RPMI8226 (cell line): ENCODE measurements around the gene PREX1.

ENCODE experiments used
- DNase-seq: peaks from one replicate; pipeline ENCODE4 v3.0.0-alpha.2; 2015

The PREX1 gene

DNA sequence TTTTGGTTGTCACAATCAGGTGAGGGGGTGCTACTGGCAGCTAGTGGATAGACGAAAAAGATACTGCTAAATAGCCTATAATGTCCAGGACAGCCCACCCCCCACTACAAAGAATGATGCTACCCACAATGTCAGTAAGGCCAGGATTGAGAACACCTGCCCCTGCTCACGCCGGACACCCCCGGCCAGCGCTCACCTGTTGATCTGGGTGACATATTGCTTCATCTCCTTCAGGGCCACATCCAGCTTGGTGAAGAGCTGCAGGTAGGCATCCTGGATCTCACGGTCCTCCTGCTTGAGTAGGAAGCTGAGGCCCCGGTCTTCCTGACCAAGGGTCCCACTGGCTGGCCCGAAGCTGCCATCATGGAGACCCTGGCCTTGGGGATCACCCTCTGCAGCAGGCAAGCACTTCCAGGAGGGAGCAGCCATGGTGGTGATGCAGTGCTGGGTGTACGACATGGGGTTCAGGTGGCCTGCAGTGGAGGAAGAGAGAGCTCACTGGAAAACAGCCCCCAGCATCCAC is 178.6 kb downstream of the PREX1 start:
- DNase-seq, result no peak

DNA sequence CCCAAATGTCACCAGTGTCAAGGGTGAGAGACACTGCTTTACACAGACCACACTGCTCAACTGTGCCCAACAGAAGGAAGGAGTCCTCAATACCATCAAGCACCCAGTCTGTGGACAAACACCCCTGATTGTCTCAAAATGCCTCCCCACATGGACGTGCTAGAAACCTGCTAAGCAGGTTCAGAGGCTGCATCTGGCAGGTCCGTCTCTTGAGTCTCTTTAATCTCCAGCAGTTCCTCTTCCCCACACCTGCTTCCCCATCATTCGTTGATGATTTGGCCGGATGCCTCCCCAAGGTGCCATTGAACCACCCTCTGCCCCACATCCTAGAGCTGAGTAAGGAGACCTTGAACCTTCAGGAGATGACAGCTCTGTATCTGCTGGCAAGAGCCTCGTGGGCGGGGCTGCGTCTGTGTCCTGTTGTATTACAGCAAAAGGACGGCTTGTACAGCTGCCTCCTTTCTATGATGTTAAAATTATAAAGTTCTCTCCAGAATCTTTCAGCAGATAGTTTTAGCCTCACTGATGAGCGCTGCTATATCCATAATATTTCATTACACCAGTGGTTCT is 179.2 kb downstream of the PREX1 start:
- peak; percentile 28 for DNase-seq

DNA sequence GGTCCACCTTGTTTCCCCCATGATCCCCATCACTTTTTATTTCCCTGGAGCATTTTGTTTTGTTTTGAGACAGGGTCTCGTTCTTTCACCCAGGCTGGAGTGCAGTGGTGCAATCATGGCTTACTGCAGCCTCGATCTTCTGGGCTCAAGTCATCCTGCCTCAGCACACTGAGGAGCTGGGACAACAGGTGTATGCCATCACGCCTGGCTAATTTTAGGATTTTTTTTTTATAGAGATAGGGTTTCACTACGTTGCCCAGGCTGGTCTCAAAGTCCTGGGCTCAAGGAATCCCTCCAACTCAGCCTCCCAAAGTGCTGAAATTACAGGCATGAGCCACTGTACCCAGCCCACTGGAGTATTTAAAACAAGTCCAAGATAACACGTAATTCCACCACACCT is 179.9 kb downstream of the PREX1 start:
- DNase-seq, result no peak

DNA sequence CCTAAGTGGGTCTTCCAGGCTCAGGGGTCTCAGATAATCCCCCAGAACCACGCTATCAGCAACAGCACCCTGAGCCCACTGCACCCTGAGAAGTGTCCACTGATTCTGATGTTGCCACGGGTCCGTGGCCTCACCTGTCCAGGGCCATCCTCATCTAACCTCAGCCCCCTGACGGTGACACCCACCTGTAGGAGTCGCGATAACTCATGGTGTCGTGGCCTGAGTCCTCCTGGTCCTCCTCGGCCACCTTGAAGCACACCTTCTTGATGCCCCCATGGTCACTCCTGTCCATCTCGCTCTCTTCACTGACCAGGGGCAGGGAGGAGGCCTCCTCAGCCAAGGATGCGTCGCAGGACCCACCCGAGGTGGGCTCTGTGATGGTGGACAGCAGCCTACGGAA is 182.1 kb downstream of the PREX1 start:
- DNase-seq, result no peak

DNA sequence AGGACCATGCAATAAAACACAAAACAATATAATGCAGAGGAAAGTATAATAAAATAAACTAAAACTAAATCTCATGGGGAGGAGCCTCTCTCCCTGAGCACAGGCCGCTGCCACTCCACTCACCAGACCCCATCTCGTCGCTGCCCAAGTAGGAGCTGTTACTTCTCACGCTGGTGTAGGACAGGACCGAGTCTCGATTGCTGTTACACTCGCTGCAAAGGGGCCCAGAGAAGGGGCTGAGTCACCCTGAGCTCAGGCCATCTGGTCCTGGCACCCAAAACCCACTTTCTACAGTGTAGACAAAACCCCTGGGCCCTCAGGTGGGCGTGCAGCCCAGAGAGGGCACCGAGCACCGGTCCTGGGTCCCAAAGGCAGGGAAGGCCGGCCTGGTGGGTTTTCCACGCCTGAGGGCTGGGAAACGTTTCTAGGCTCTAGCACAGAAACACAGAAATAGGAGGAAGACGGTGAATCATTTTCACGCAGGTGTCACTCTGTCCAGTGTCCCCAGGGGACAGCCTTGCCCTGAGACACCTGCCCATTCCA is 183.4 kb downstream of the PREX1 start:
- DNase-seq, result no peak

DNA sequence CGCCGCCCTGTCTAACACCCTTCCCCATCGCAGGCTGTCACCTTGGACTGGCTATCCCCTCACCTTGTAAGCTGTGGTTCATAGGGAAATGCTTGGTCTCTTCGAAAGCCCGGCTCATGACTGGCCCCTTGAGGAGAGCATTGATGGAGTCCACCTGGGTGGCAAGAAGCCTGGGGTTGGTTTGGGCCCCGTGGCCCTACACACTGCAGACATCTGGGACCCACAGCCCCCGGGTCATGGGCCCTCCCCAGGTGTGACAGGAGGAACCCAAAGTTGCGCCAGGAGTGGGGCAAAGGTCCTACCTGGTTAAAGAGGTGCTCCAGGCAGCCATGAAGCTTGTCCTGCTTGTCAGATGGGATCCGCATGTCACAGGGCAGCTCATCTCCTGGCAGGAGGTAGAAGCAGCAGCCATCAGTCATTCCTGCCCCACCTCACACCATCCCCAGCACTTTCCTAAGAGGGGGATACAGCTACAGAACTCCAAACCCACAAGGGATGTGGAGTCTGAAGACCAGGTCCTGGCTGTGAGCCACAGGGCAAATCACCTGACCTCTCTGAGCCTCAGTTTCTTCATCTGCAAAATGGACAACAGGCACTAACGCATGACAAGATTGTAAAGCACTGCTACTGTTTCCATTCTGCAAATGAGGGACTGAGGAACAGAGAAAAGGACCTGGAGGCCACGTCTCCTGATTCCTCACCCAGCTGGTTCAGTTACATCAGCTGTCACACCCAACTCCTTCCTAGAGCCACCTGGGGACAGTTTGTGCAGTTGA is 185.5 kb downstream of the PREX1 start:
- no peak for DNase-seq

DNA sequence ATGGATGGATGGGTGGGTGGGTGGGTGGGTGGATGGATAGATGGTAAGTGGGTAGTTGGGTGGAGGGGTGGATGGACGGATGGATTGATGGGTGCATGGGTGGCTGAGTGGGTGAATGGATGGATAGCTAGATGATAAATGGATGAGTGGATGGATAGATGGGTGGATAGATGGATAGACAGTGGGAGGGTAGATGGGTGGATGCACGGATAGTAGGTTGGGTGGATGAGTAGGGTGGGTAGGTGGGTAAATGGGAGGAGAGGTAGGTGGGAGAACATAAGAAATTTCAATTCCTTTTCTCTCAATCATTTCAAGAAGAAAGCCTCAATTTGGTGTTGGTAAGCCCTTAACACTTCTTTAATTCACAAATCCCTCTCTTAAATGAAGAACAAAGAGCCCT is 186.9 kb downstream of the PREX1 start:
- no peak for DNase-seq

DNA sequence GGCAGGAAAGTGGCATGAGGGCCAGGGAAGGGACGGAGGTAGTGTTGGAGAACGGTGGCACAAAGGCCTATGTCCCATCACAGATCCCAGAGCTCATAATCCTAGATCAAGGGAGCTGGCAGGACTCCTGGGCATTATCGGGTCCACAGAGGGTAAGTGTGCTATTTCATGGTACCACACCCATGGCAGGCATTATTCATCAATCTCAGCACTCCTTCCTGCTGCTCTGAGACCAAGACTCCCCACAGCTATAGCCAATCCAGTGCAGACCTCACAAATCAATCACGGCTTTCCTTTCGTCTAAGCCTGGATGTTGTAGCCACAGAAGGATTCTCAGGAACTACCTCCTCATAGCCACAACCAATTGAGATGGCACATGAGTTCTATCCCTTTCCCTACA is 187.9 kb downstream of the PREX1 start:
- no peak for DNase-seq

DNA sequence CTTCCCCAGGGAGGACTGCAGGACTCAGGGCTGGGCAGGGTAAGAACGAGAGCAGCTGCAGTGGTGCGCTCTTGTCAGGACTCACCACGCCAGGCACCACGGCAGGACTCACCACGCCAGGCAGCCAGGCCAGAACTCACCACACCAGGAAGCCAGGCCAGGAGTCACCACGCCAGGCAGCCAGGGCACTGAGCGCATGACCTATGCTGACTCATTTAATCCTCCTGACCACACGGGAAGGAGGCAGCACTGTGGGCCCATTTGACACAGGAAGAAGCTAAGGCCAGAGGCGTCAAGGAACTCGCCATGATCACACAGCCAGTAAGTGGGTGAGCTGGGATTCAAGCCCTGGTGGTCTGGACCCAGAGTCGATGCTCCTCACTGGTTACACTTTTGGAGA is 189.3 kb downstream of the PREX1 start:
- no peak for DNase-seq

DNA sequence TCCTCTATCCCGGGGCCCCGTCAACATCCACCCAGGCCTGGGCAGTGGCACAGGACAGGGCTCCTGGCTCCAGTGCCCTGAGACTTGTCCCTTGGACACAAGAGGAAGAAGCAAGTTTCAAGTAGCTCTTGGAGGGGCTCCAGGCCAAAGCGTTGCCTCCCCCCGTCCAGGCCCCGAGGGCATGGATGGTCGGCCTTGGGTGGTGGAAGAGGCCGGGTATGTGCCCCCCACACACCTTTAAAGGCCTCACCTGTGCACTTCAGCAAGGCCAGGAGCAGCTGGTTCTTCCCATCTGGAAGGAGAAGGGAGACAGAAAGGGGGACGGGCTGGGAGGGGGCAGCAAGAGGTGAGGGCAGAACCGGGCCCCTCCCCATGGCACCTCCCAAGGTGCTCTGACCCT is 190.3 kb downstream of the PREX1 start:
- no peak for DNase-seq

DNA sequence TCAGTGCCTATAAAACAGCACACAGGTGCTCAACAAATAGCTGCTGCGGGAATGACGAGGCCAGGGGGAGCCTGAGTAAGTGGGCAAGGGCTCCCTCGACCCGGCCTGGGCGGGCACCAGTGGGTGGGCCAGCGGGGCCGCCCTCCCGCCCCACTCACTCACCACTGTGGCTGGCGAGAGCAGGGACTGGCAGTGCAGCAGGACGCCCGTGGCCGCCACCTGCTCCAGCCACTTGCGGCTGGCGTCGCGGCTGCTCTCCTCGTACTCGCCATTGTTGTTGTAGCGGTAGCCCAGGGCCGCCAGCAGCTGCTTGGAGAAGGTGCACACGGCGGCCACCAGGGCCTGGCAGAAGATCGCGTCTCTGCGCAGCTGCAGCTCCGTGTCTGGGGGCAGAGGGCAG is 191.5 kb downstream of the PREX1 start:
- no peak for DNase-seq

DNA sequence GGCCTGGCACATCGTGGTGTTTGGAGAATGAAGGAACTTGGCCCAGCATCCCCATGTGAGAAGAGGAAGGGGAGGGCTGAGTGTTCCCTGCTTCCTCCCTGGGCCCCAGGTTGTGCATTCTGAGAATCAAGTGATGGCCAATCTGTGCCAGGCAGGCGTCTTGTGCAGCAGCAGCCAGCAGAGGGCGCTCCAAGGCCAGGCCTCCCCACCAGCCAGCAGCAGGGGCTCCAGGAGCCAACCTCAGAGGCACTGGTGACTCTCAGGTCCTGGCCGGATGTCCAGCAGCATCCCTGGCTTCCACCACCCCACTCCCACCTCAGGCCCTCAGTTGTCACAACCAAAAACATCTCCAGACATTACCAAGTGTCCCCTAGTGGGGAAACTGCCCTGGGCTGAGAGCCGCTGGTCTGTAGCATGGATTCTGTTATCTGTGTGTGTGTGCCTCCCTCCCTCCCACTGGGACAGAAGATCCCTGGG is 192.0 kb downstream of the PREX1 start:
- DNase-seq, result peak; percentile 68

DNA sequence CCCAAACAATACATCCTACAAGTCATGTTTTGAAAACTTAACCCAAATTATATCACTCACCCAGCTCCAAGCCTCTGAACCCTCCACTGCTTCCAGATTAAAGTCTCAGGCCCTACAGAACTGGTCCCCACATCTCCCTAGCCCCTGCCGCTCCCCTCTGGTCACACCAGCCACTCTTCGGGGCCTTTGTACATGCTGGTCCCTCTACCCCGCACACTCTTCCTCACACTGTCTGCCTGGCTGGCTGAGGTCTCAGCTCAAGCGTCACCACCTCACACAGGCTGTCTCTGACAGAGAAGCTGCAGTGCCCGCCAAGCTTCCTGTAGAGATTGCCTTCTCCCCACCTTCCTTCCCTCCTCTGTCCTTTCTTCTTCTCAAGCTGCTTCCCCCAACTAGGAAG is 192.4 kb downstream of the PREX1 start:
- no peak for DNase-seq

DNA sequence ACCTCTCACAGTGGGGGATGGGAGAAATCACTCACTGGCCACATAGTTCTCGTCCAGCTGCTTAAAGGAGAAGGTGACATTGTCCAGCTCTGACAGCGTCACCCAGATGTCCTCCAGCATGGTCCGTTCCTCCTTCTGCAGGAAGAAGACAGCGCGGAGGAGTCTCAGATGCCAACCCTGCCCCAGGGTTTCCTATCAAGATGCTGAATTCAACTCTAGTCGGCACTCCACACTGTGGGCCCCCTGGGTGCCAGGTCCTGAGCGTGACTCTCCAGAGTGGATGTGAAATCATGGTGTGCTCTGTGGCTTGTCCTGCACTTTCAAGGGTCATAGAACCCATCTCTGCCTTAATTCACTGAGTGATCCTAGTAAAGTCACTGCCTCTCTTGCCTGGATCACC is 193.2 kb downstream of the PREX1 start:
- DNase-seq, result no peak

DNA sequence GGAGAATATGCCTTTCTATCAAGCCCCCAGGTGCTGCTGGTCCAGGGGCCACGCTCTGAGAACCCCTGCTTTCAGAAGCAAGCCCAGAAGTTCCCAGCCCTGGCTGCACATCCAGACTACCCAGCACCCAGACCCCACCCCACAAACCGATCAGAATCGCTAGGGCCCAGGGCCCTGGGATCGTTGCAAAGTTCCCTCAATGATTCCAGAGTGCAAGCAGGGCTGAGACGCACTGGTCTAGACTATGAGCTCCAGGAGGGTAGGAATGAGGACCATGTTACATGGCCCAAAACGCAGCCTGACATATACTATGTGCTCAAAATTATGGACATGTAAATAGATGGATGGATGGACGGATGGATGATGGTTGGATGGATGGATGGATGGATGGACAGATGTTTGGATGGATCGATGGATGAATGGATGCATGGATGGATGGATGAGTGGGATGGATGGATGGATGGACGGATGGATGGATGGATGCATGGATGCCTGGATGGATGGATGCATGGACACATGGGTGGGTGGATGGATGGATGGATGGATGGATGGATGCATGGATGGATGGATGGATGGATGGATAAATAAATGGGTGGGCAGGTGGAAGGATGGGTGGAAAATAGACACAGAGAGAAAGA is 194.1 kb downstream of the PREX1 start:
- DNase-seq, result no peak

DNA sequence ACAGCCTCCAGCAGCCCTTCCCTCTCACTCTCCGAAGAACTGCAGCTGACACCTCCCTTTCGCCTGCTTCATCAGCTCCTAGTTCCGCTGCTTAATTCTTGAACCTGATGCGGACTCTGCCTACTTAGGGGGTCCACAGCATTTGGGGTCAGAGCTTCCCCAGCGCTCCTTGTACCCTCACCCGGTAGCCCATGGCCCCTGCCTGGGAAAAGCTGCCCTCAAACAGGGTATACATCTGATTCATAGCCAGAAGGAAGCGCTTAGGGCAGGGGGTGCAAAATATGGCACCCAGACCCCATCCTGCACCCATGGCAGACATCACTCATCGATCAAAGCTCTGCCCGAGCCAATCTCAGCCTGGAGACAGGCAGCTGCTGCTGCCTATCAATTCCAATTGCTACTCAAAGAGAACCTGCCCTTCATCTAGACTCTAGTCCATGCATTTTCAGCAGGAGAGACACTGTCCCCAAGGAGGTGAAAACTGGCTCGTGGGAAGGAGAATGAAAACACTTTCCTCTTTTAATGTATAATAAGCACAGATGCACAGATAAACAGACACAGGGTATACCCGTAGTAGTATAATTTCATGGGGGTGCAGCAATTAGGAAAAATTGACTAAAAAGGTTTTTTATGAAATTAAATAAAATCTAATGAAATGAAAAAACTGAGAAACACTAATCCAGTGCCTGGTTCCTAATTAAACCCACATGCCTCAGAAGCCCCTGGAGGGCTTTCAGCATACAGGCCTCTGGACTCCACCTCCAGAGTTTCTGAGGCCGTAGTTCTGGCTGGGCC is 194.8 kb downstream of the PREX1 start:
- no peak for DNase-seq

DNA sequence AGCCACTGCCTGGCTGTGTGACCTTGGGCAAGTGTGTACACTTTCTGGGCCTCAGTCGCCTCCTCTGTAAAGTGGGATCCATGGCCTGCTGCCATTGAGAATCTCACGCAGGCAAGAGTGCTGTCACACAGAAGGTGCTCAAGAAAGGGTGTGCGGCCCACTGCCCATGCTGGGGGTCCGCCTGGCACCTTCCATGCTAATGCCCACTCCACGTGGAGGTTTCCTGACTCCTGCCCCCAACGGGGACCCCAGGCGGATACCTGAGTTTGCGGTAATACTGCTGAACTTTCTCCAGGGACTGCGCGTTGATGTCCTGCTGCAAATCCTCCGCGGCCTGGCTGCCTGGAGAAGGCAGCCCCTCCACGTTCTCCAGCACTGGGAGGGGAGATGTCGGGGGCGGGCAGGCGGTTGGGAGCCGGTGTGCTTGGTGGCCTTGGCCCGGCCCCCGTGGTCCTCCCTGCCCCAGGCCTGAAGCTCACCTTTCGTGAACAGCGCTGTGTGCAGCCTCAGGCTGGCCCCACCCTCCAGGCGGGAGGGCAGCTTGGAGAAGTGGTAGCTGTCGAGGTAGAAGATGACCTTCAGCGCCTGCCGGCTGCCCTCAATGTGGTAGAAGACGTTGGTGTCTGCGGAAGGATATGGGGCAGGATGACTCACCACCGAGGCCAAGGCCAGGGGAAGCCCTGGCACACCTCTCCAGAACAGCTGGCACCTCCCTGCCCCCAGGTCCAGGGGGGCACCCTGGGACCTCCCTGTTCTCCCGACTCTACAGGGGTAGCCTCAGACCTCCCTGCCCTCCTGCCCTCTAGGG is 195.6 kb downstream of the PREX1 start:
- no peak for DNase-seq

DNA sequence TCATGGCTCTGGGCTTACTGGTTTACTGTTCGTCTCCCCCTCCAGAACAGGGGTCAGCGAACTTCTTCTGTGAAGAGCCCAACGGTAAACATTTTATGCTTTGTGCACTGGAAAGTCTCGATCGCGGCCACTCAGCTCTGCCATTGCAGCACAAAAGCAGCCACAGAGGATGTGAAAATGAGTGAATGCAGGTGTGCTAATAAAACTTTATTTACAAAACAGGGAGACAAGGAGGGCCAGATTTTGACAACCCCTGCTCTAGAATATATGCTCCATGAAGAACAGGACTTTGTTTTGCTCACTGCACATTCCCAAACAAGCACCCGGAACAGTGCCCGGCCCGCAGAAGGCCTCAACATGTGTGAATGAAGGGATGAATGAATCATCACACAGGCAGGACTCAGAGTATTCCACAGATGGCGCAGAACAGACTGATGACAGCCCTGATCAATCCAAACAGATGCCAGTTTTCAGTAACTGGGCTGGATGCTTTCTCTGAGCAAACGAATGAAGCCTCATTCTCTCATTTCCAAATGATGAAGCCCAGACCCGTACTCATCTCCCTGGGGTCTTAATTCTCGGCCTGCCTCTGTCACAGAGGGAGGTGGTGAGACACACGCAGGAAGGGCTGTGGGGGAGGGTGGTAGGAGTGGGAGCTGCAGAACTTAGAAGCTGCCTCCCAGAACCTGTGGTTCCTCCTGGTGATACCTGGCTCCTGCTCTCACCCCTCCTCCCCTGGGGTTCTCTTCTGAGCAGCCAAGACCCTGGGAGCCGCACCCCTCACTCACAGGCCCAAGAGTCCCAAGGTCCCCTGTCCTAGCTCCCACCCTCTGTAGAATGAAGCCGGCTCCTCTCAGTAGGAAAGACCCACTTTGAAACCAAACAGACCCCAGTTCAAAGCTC is 196.4 kb downstream of the PREX1 start:
- no peak for DNase-seq

DNA sequence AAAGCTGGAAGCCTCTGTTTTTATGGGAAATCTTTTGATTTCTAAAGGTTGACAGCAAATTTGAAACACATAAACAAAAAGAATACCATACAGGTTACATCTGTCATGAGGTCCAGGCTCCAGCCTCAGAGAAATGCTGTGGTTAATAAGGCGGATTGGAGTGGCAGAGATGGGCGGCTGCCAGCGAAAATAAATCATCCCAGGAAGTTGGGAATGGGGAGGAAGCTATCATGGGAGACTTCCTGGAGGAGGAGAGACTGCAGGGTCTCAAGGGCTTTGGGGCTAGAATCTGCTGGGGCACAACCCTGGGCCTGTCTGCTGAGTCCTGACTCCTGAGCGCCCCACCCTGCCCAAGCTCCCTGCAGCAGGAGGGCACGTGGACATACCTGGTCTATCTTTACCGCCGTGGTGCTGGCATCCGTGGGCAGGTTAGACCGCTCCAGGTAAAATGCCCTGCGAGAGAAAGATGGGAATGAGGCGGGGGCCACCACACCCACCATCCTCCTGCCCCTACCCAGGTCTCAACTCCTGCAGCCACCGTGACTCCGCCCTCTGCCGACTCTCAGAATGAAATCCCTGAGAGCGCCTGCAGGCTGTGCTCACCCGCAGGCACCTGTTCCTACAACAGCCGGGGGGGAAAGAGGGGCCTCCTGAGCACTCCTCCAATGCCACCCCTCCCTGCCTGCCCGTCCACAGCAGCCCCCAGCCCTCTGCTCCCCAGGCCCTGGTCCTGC is 197.3 kb downstream of the PREX1 start:
- no peak for DNase-seq

DNA sequence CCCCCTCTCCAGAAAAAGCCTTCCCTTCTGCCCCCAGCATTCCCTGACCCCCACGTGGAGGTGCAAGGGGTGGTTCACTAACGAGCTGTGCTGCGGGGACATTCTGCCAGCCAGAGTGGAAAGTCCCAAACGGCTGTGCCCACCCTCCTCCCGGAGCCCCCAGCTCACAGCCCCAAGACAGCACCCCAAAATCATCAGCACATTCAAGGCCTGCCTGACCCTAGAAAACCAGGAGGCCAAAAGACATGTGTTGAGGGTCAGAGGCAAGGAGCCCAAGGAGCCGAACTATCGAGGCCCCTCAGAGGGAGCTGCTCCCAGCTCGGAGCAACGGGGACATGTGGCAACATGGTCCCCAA is 197.9 kb downstream of the PREX1 start:
- DNase-seq, result no peak
